H1 (cell line): ENCODE measurements around the gene NRL. TPM values are rescaled to one million over a fixed set of nuclear protein-coding genes. Genes with fewer than 3 reads are reported as not detected.

ENCODE experiments used
- ASH2L ChIP-seq: fragments of 200-600, 300-600 bp; sonication (generic); IDR thresholded peaks from one replicate; pipeline ENCODE4 v1.7.1; 2017; ENCODE audit warnings: low read length
- CHD7 ChIP-seq: fragments of 300-600 bp; sonication (generic); IDR thresholded peaks from 2 replicates; pipeline ENCODE4 v1.7.1; 2012; ENCODE audit warnings: low read length, moderate library complexity, mild to moderate bottlenecking, inconsistent platforms; ENCODE audit not compliant: insufficient replicate concordance
- KDM1A ChIP-seq: fragments of 200-600, 300-600 bp; sonication (generic); IDR thresholded peaks from 2 replicates; pipeline ENCODE4 v1.7.1; 2016; ENCODE audit warnings: mild to moderate bottlenecking, low read length, borderline replicate concordance
- MAFK ChIP-seq: IDR thresholded peaks from 2 replicates; pipeline ENCODE4 v1.6.1; 2012; ENCODE audit warnings: low read depth, mild to moderate bottlenecking, improper control_type of control experiment, low read length
- RNF2 ChIP-seq: fragments of 200-900, 300-1000 bp; sonication (generic); IDR thresholded peaks from 2 replicates; pipeline ENCODE4 v1.7.1; 2016; ENCODE audit warnings: borderline replicate concordance, low read depth, mild to moderate bottlenecking, antibody characterized with exemption, low read length; ENCODE audit not compliant: poor library complexity, severe bottlenecking; ENCODE audit errors: missing control alignments
- SP1 ChIP-seq: IDR thresholded peaks from 2 replicates; pipeline ENCODE4 v1.6.1; 2011; ENCODE audit warnings: low read depth, low read length
- TEAD4 ChIP-seq: IDR thresholded peaks from 2 replicates; pipeline ENCODE4 v1.6.1; 2012; ENCODE audit warnings: low read depth, low read length, inconsistent platforms, mixed read lengths
- polyA plus RNA-seq, 7 experiments: library from polyadenylated mRNA; depleted of rRNA in 3 of 7; stranded (reverse) in 5 of 7; unstranded in 2 of 7; fragments of >200 nt in 5 of 7; fragments of 200-250 nt in 2 of 7; gene quantifications; 1 replicate in 5 of 7; 2 replicates in 1 of 7; 4 replicates in 1 of 7; pipeline versions ENCODE4 v1.2.1 to v1.2.3, GENCODE V29; 2011 to 2013; ENCODE audit warnings: missing spikeins in 2 of 7, mixed read lengths in 2 of 7
- total RNA-seq: library from RNA; stranded (reverse); fragmentation: NEBNext Ultra II Directional; extraction: Animal tissue kit (Norgen Biotek cat#: 25700); gene quantifications from 2 replicates; pipeline ENCODE4 v1.2.1, GENCODE V29; 2021
- TF ChIP-seq, protein P1 (sequence below), 3 experiments: IDR thresholded peaks; 1 replicate in 2 of 3; 2 replicates in 1 of 3; pipeline versions ENCODE4 v1.5.1 to v1.6.1; 2011; ENCODE audit warnings: low read length in 3 of 3, mild to moderate bottlenecking in 3 of 3, inconsistent platforms in 2 of 3, low read depth in 1 of 3, moderate library complexity in 1 of 3; ENCODE audit not compliant: insufficient read depth in 1 of 3; ENCODE audit errors: control extremely low read depth in 1 of 3

Gene NRL
- total and polyA plus RNA-seq, 2 of the 8 experiments (the other 6 are each of a cell fraction or from before 2014, with no cell fraction given): 1.1 to 2.2 TPM

DNA sequence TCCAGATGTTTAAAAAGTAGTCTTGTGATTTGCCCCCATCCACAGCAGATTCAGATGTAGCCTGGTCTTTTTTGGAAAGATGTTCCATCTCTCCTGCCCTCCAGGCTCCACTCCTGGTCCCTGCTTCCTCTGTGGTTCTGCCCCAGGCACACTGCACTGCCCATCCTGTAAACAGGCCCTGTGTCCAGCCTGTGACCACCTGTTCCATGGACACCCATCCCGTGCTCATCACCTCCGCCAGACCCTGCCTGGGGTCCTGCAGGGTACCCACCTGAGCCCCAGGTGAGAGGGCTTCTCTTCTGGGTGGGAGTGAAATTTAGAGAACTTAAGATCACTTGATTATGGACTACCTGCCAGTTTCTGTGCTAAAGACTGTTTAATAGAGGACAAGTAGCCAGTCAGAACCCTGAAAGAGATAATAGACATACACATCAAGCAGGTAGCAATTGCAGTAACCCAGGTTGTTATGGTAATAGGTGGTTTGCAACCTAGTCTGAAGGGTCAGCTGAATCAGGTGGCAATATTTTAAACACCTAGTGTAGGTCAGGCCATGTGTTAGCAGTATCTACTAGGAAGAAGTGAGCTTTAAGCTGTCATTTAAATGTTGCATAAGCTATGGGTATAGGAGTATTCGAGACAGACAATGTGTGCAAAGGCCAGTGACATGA lies 34.7 kb upstream of the NRL start (continued):
- no peak for TF ChIP-seq CHD7
- no peak for TF ChIP-seq ASH2L
- TF ChIP-seq, protein P1, sequence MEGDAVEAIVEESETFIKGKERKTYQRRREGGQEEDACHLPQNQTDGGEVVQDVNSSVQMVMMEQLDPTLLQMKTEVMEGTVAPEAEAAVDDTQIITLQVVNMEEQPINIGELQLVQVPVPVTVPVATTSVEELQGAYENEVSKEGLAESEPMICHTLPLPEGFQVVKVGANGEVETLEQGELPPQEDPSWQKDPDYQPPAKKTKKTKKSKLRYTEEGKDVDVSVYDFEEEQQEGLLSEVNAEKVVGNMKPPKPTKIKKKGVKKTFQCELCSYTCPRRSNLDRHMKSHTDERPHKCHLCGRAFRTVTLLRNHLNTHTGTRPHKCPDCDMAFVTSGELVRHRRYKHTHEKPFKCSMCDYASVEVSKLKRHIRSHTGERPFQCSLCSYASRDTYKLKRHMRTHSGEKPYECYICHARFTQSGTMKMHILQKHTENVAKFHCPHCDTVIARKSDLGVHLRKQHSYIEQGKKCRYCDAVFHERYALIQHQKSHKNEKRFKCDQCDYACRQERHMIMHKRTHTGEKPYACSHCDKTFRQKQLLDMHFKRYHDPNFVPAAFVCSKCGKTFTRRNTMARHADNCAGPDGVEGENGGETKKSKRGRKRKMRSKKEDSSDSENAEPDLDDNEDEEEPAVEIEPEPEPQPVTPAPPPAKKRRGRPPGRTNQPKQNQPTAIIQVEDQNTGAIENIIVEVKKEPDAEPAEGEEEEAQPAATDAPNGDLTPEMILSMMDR (IDR thresholded peaks at IDR 0.05; ENCODE audit: control extremely low read depth in 1 of 3, insufficient read depth in 1 of 3, low read depth in 1 of 3, low read length in 3 of 3): no peak
- TF ChIP-seq KDM1A: no peak
- TF ChIP-seq TEAD4: no peak
- no peak for TF ChIP-seq MAFK
- TF ChIP-seq SP1: no peak
- no peak for TF ChIP-seq RNF2
